Stimulated activated naive CD8-positive, alpha-beta T cell treated with anti-CD3 and anti-CD28 coated beads, Interleukin-15, Interleukin-2, amounts not matched to agents 100 ng/mL and 50 ng/mL, for 24 hours (primary cell): ENCODE data around the gene RAB14.

Experiments
- H3K27ac Mint-ChIP-seq: one replicate; pipeline ENCODE4 v1.8.0; 2021; ENCODE audit warnings: mild to moderate bottlenecking, mixed read lengths
- H3K27me3 Mint-ChIP-seq: one replicate; pipeline ENCODE4 v1.8.0; 2021; ENCODE audit warnings: mixed read lengths
- H3K36me3 Mint-ChIP-seq: one replicate; pipeline ENCODE4 v1.8.0; 2021; ENCODE audit warnings: low read depth, mixed read lengths
- H3K4me1 Mint-ChIP-seq: one replicate; pipeline ENCODE4 v1.8.0; 2021; ENCODE audit warnings: low read depth, mixed read lengths
- H3K4me3 Mint-ChIP-seq: one replicate; pipeline ENCODE4 v1.8.0; 2021; ENCODE audit warnings: mild to moderate bottlenecking, mixed read lengths
- H3K9me3 Mint-ChIP-seq: one replicate; pipeline ENCODE4 v1.8.0; 2021; ENCODE audit warnings: mixed read lengths

Gene RAB14

DNA sequence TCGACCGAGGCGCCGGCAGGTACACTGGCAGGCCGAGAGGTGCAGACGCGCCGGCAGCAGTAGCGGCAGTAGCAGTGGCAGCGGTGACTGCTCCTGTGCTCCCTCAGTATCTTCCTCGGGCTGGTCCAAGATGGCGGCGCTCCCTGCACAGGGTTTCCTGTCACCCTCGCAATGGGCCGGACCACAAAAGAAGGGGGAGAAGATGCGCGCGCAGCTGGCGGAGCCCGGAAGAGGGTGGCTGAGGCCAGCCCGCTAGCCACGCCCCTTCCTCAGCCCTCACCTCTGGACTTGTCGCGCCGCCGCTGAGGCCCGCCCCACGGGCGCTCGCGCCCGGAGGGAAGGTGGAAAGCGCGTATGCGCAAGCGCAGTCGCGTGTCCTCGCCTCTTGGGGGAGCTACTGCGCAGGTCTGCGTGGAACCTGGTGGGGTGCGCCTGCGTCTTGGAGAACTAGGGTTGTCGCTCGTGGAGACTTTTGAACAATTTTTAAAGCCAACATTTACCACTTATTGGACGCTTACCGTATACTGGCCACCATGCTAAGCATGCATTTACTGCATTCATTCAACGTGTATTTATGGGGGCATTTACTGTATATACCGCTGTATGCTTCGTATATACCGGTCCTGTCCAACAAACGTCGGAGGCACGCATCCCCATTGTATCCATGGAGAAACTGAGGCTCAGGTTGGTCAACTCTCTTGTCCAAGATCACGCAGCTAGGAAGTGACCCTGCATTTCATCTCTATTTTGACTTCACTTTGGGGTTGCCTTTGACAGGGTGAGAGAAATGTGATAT is at the start of gene RAB14:
Gene RAB14 (minus strand): TSS at position 132 of the 796 bp plus-strand sequence. CDS start 8,457 bp downstream, outside the sequence.
- Mint-ChIP-seq H3K27ac (peak within 1 kb of the TSS; percentile 94), H3K9me3 (no peaks in the 10 kb centered on the region), H3K4me3 (peak within 1 kb of the TSS; percentile 94), H3K4me1 (peaks cover 57% of the 10 kb centered on the region), H3K27me3 (no peaks in the 10 kb centered on the region), H3K36me3 (peaks cover 9% of the 10 kb centered on the region)

DNA sequence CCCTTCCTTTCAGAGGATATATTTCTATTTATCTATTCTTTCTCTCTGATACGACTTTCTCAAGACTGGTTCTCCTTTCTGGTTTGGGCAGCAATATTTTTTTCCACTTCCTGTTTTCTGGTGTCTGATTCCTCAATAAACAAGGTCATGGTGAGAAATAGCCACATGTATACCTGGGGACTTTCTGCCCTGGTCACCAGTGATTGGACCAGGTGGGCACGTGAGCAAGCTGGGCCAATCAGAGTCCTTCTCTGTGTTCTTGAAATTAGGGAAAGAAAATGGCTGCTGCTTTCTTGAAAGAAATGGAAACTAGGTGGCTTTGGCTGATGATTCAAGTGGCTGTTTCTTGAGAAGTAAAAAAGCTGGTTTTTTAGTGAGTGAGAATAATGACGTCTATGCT is 47.9 kb upstream of the RAB14 start:
- H3K4me1 Mint-ChIP-seq, result peaks cover 8% of the 10 kb centered on the region
- no peaks in the 10 kb centered on the region for H3K9me3 Mint-ChIP-seq
- peaks cover 5% of the 10 kb centered on the region for H3K27me3 Mint-ChIP-seq
- peaks cover 16% of the 10 kb centered on the region for H3K36me3 Mint-ChIP-seq
- H3K4me3 Mint-ChIP-seq, result no peak overlapping the region
- no peak overlapping the region for H3K27ac Mint-ChIP-seq

DNA sequence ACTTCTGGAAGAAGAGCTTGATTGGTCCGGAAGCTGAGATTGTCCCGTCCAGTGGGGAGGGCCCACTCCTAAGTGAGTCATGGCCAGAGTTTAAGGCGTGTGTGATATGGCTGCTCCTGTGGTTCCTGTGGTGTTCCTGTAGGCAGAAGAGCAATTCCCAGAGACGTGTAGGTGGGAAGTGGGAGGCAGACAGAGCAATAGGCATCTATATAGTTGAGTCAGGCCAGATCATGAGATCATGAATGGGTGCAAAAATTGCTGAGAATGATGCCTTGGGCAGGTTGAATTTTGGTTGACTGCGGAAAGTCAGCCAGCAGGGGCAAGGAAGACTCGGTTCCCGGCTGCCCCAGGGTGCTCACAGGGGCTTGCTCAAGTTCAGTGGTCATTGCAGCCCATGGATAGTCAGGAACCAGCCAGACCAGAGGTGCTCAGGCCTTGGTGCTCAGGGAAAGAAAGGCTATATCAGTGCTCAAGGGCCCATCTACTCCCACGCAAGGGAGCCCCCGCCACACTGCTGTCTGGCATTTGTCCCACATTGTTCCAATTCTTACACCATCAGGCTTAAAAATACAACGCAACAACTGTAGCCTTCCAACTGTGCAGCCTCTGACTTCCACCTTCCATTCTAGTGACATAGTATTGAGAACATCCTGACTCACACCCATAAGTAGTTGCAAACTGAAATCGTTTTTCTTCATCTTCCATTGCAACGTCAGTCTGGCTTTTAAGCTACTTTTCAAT is 45.3 kb upstream of the RAB14 start:
- H3K9me3 Mint-ChIP-seq, result peaks cover 7% of the 10 kb centered on the region
- no peak overlapping the region for H3K4me3 Mint-ChIP-seq
- no peak overlapping the region for H3K27ac Mint-ChIP-seq
- H3K36me3 Mint-ChIP-seq, result peaks cover 20% of the 10 kb centered on the region
- peaks cover 3% of the 10 kb centered on the region for H3K4me1 Mint-ChIP-seq
- no peaks in the 10 kb centered on the region for H3K27me3 Mint-ChIP-seq

DNA sequence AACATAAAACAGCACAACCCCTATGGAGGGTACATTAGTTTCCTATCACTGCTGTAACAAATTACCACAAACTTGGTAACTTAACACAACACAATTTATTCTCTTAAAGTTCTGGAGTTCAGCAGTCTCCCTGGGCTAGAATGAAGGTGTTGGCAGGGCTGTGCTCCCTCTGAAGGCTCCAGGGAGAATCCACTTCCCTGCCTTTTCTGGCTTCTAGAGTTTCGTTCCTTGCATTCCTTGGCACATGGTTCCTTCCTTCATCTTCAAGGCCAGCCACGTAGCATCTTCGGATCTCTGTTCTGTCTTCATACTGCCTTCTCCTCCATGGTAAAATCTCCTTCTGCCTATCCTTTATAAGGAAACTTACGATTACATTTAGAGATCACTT is 41.3 kb upstream of the RAB14 start:
- Mint-ChIP-seq H3K27ac (no peak overlapping the region), H3K4me1 (no peaks in the 10 kb centered on the region), H3K9me3 (peaks cover 7% of the 10 kb centered on the region), H3K27me3 (no peaks in the 10 kb centered on the region), H3K36me3 (peaks cover 24% of the 10 kb centered on the region), H3K4me3 (no peak overlapping the region)

DNA sequence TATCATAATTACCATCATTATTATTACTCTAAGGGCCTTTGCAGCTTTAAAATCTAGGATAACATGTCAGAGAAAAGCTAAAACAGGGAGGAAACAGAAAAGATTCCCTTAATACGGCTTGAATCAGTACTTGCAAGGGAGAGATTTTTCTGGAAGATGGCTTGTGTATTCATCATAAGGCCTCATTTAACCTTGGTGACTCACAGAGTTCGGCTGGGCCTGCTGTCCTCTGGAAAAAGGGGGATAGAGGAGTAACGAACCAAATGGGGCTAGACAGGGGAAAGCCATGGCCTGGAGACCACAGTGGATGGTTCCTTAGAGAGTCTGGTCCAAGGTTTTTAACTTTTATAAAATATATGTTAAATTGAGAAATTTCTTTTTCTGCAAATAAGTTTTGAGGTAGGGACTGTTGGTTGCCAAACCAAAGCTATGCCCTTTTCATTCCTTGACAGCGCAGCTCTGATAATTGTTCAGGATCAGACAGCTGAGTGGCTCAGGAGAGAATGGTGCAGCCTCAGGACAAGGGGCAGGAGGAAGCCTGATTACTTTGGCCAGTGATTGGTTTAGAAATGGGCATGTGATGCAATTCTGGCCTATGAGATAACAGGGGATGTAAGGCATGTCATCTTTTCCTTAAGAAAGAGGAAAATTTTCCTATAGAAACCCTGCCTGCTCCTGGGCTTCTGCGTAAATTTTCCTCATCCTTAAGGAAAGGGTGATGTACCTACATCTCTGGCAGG is 40.7 kb upstream of the RAB14 start:
- peaks cover 24% of the 10 kb centered on the region for H3K36me3 Mint-ChIP-seq
- peaks cover 7% of the 10 kb centered on the region for H3K9me3 Mint-ChIP-seq
- no peak overlapping the region for H3K4me3 Mint-ChIP-seq
- H3K27me3 Mint-ChIP-seq, result no peaks in the 10 kb centered on the region
- no peaks in the 10 kb centered on the region for H3K4me1 Mint-ChIP-seq
- no peak overlapping the region for H3K27ac Mint-ChIP-seq

DNA sequence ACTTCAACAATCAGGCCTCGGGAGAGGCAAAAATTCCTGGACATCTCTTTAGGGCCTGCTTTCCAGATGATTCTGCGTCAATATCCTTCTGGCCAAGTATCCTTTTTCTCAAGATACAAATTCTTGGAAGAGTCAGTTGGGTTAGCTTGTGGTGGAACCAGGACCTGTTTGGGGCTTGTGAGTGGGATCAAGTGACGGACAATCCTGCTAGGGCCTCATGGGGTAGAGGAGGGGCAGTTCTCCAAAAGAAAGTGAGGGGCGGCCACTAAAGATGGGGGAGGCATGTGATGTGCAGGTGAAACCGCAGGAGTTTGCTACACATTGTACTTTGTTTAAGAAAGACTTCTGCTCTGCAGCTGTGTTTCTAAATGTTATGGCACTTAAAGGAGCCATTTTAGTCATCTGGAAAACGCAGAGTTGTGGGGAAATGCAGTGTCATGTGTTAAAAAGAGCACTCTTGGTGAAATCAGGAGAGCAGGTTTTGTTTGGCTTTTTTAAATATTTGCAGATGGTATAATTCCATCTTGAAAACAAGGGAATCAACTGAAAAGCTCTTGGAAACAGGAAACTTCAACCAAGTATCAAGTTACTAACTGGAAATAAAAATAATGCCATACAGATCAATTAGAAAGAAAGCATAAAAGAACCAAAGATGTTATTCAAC is 38.9 kb upstream of the RAB14 start:
- no peaks in the 10 kb centered on the region for H3K4me1 Mint-ChIP-seq
- no peak overlapping the region for H3K27ac Mint-ChIP-seq
- no peak overlapping the region for H3K4me3 Mint-ChIP-seq
- peaks cover 7% of the 10 kb centered on the region for H3K9me3 Mint-ChIP-seq
- peaks cover 30% of the 10 kb centered on the region for H3K36me3 Mint-ChIP-seq
- H3K27me3 Mint-ChIP-seq, result no peaks in the 10 kb centered on the region

DNA sequence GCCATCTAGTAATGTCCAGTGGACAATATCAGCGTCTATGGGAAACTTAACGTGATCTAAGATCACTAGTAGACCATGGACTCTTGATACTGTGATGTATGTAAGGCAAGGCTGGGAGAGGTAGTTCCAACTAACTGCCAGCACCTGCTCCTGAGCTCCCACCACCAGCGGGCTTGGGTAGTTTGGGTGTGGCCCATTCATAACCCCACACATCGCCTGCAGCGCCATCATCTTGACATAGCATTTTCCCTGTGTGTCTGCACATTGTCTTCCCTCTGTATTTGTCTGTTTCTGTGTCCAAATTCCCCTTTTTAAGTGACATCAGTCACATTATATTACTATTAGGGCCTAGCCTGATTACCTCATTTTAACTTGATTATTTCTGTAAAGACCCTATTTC is 38.2 kb upstream of the RAB14 start:
- H3K9me3 Mint-ChIP-seq, result peaks cover 7% of the 10 kb centered on the region
- H3K4me1 Mint-ChIP-seq, result no peaks in the 10 kb centered on the region
- H3K36me3 Mint-ChIP-seq, result peaks cover 31% of the 10 kb centered on the region
- H3K4me3 Mint-ChIP-seq, result no peak overlapping the region
- no peak overlapping the region for H3K27ac Mint-ChIP-seq
- H3K27me3 Mint-ChIP-seq, result no peaks in the 10 kb centered on the region

DNA sequence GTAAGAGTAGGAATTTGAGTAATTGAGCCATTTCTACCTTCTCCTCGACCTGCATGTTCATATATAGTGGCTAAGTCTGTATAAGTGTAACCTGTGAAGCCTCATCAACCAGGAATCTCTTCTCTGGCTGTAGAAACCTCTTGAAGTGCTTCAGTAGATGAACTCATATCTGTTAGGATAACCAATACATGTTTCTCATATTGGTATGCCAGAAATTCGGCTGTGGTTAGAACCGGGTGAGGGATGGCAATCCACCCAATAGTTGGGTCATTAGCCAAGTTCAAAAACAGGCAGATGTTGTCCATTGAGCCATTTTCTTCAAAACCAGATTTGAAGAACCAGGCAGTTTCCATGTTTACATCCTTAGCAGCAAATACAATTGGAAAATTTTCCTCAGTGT is 37.4 kb upstream of the RAB14 start:
- no peaks in the 10 kb centered on the region for H3K27me3 Mint-ChIP-seq
- H3K36me3 Mint-ChIP-seq, result peaks cover 31% of the 10 kb centered on the region
- H3K27ac Mint-ChIP-seq, result no peak overlapping the region
- peaks cover 7% of the 10 kb centered on the region for H3K9me3 Mint-ChIP-seq
- no peaks in the 10 kb centered on the region for H3K4me1 Mint-ChIP-seq
- no peak overlapping the region for H3K4me3 Mint-ChIP-seq

DNA sequence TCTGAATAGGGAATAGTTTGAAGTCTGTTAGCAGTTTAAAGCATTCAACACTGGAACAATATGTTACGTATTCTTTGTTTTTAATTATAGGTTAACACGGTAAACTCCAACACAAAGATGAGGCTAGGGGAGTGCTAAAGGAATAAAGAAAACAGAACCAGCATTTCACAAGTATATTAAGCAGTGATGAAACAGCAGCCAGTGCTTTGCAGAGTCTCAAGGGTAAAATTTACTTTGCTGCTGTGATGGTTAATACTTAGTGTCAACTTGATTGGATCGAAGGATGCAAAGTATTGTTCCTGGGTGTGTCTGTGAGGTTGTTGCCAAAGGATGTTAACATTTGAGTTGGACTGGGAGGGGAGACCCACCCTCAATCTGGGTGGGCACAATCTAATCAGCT is 36.2 kb upstream of the RAB14 start:
- H3K27me3 Mint-ChIP-seq, result no peaks in the 10 kb centered on the region
- no peak overlapping the region for H3K4me3 Mint-ChIP-seq
- H3K4me1 Mint-ChIP-seq, result no peaks in the 10 kb centered on the region
- H3K27ac Mint-ChIP-seq, result no peak overlapping the region
- H3K36me3 Mint-ChIP-seq, result peaks cover 27% of the 10 kb centered on the region
- H3K9me3 Mint-ChIP-seq, result no peaks in the 10 kb centered on the region

DNA sequence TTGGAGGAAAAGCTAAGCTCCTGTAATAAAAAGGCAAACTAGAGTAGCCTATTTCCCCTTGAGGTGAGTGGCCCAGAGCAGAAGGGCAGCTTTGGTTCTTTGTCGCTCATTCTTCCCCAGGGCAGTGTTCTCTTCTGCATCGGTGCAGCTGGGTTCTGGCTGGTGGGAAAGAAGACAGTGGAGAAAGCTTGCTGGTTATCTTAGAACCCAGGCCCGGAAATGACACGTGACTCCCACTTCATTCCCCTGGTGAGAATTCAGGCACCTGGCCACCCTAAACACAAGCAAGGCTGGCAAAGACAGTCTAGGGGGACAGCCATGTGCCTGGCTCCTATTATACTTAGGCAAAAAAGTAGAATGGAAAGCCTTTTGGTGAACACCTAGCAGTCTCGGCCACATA is 33.8 kb upstream of the RAB14 start:
- Mint-ChIP-seq H3K4me3 (no peak overlapping the region), H3K27me3 (no peaks in the 10 kb centered on the region), H3K9me3 (no peaks in the 10 kb centered on the region), H3K36me3 (peaks cover 32% of the 10 kb centered on the region), H3K27ac (no peak overlapping the region), H3K4me1 (no peaks in the 10 kb centered on the region)

DNA sequence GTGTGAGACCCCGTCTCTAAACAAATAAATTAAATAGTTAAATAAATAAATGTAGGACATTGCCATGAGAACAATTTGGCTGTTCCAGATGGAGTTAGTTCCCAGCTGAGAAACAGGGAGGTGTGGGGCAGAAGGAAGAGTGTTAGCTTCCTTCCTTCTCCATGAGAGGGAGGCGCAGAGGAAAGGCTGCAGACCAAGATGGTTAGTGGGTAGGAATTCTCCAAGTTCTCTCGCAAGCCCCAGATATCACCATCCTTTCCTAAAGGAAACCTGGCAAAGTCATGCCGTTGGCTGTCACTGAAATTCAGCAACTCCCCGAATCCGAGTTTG is 33.1 kb upstream of the RAB14 start:
- H3K9me3 Mint-ChIP-seq, result no peaks in the 10 kb centered on the region
- H3K4me1 Mint-ChIP-seq, result no peaks in the 10 kb centered on the region
- H3K27ac Mint-ChIP-seq, result no peak overlapping the region
- no peak overlapping the region for H3K4me3 Mint-ChIP-seq
- peaks cover 30% of the 10 kb centered on the region for H3K36me3 Mint-ChIP-seq
- H3K27me3 Mint-ChIP-seq, result no peaks in the 10 kb centered on the region

DNA sequence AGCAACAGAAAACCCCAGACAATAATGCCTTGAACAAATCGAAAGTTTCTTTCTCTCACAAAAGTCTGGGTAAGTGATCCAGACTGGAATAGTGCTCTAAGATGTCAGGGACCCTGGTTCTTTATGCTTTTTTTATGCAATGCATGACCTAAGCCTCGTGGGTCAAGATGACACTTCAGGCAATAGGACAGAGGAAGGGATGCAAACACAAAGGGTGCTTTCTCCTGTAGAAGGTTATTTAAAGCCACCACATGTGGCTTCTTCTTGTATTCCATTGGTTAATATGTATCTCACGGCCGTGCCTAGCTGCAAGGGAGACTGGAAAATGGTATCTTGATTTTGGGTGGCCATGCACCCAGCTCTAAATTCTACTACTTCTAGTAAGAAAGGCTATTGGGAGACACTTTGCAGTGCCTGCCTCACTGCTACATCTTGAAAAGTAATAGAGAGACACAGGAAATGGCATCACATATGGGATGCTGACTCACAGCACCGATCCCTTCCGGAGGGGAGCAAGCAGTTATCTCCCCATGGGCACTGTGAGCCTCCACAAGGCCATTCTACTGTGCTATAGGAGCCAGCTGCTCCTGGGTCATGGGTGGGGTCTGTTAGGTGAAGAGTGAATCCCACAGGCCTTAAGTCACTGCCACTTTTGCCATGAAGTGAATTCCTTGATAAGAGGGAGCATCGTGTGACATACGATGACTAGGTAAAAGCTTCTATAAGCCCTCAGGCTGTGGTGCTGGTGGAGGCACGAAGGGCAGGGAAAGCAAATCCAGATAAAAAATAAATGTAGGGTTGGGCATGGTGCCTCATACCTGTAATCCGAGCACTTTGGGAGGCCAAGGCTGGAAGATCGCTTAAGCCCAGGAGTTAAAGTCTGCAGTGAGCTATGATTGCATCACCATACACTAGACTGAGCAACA is 32.5 kb upstream of the RAB14 start:
- Mint-ChIP-seq H3K4me1 (no peaks in the 10 kb centered on the region), H3K9me3 (no peaks in the 10 kb centered on the region), H3K36me3 (peaks cover 30% of the 10 kb centered on the region), H3K27ac (no peak overlapping the region), H3K4me3 (no peak overlapping the region), H3K27me3 (no peaks in the 10 kb centered on the region)

DNA sequence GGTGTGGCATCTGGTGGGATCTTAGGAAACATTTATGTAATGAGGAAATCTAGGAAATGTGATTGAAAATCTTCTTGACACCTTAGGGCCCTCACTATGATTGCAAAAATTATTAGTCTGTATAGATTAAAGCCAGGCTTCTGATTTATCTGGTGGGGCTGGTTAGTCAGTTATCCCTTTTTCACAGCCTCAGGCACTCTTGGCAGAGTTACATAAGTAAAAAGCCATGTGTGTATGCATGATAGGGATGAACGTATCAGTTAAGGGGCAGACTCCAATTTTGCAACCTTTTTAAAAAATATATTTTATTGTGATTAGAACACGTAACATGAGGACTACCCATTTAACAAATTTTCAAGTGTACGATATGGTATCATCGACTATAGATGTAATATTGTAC is 30.6 kb upstream of the RAB14 start:
- no peak overlapping the region for H3K27ac Mint-ChIP-seq
- no peak overlapping the region for H3K4me3 Mint-ChIP-seq
- no peaks in the 10 kb centered on the region for H3K4me1 Mint-ChIP-seq
- no peaks in the 10 kb centered on the region for H3K27me3 Mint-ChIP-seq
- no peaks in the 10 kb centered on the region for H3K9me3 Mint-ChIP-seq
- peaks cover 22% of the 10 kb centered on the region for H3K36me3 Mint-ChIP-seq

DNA sequence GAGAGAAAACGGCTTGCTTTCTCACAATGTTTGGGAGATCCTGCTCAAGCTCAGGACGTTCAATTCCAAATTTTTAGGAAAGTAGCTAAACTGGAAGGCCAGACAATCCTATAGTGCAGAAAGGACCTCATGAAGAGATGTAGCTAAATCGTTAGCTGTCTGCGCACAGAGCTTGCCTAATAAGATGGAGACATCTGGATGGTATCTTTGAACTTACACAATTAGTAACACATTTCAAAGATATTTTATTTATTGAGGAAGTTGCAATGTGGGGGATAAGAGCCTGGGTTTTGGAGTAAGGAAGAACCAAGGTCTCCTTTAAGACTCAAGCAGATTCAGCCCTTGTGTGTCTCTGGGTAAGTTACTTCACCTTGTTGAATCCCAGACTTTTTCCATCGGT is 28.6 kb upstream of the RAB14 start:
- H3K4me3 Mint-ChIP-seq, result no peak overlapping the region
- H3K27me3 Mint-ChIP-seq, result no peaks in the 10 kb centered on the region
- no peaks in the 10 kb centered on the region for H3K4me1 Mint-ChIP-seq
- H3K36me3 Mint-ChIP-seq, result peaks cover 10% of the 10 kb centered on the region
- H3K27ac Mint-ChIP-seq, result no peak overlapping the region
- no peaks in the 10 kb centered on the region for H3K9me3 Mint-ChIP-seq
